ENCODE measurements around the gene KEAP1.
A peak's percentile ranks its signal among the peaks of the same experiment; 100 is the strongest.

KEAP1 gene

GRCh38 chr19:10505583-10506229 lies 2.5 kb upstream of the KEAP1 start:
- peak; percentile 66 for TF ChIP-seq CTCF (IDR thresholded peaks at IDR 0.05; ENCODE audit: extremely low read depth, missing control alignments)
- peak; percentile 79 for DNase-seq (ENCODE audit: low spot score)

GRCh38 chr19:10502524-10503001 lies 593 bp downstream of the KEAP1 start:
- TF ChIP-seq CTCF (IDR thresholded peaks at IDR 0.05; ENCODE audit: extremely low read depth, missing control alignments) = no peak
- peak; percentile 99 for DNase-seq (ENCODE audit: low spot score)

GRCh38 chr19:10501971-10502523 lies 1.1 kb downstream of the KEAP1 start:
- TF ChIP-seq CTCF (IDR thresholded peaks at IDR 0.05; ENCODE audit: extremely low read depth, missing control alignments) = no peak
- peak; percentile 75 for DNase-seq (ENCODE audit: low spot score)

GRCh38 chr19:10500247-10500592 lies 2.9 kb downstream of the KEAP1 start:
- no peak for DNase-seq (ENCODE audit: low spot score)
- no peak for TF ChIP-seq CTCF (IDR thresholded peaks at IDR 0.05; ENCODE audit: extremely low read depth, missing control alignments)

- no peak for DNase-seq (ENCODE audit: low spot score)
- no peak for TF ChIP-seq CTCF (IDR thresholded peaks at IDR 0.05; ENCODE audit: extremely low read depth, missing control alignments)
Observed at GRCh38 chr19:10499550-10500246, 3.5 kb downstream of the KEAP1 start.

- DNase-seq (ENCODE audit: low spot score) = no peak
- TF ChIP-seq CTCF (IDR thresholded peaks at IDR 0.05; ENCODE audit: extremely low read depth, missing control alignments) = no peak
Observed at GRCh38 chr19:10497371-10497770, 5.8 kb downstream of the KEAP1 start.

GRCh38 chr19:10491472-10492047 lies 11.6 kb downstream of the KEAP1 start:
- no peak for DNase-seq (ENCODE audit: low spot score)
- TF ChIP-seq CTCF (IDR thresholded peaks at IDR 0.05; ENCODE audit: extremely low read depth, missing control alignments) = no peak
